ENCODE data around the gene AOAH.

AOAH gene

GRCh38 chr7:36564489-36564888, 159.8 kb downstream of the AOAH start (continued):
- TF ChIP-seq POU6F1 (CRISPR knock-in tag; IDR thresholded peaks at IDR 0.05; ENCODE audit: borderline replicate concordance, low read depth) (peak; percentile 17; the same call in 1 of the 2 replicates), ZNF70 (CRISPR knock-in tag; IDR thresholded peaks at IDR 0.05) (no peak), CSRNP3 (CRISPR knock-in tag; IDR thresholded peaks at IDR 0.05) (no peak), ISL1 (CRISPR knock-in tag; IDR thresholded peaks at IDR 0.05) (peak; percentile 34; the same call in 1 of the 2 replicates)

- ATAC-seq, result no peak
- TF ChIP-seq TCF4 (CRISPR knock-in tag; IDR thresholded peaks at IDR 0.05; ENCODE audit: borderline replicate concordance), result no peak
- no peak for TF ChIP-seq BACH2 (CRISPR knock-in tag; IDR thresholded peaks at IDR 0.05; ENCODE audit: borderline replicate concordance)
- TF ChIP-seq RARB (CRISPR knock-in tag; IDR thresholded peaks at IDR 0.05), result no peak
- TF ChIP-seq TOX (CRISPR knock-in tag; IDR thresholded peaks at IDR 0.05; ENCODE audit: borderline replicate concordance), result no peak
- TF ChIP-seq CSDC2 (CRISPR knock-in tag; IDR thresholded peaks at IDR 0.05), result no peak
- no peak for TF ChIP-seq GLIS3 (CRISPR knock-in tag; IDR thresholded peaks at IDR 0.05)
- TF ChIP-seq ISL1 (CRISPR knock-in tag; IDR thresholded peaks at IDR 0.05), result no peak
- no peak for TF ChIP-seq ZNF565 (CRISPR knock-in tag; conservative IDR thresholded peaks at IDR 0.05; ENCODE audit: low read depth)
- TF ChIP-seq, protein P1, sequence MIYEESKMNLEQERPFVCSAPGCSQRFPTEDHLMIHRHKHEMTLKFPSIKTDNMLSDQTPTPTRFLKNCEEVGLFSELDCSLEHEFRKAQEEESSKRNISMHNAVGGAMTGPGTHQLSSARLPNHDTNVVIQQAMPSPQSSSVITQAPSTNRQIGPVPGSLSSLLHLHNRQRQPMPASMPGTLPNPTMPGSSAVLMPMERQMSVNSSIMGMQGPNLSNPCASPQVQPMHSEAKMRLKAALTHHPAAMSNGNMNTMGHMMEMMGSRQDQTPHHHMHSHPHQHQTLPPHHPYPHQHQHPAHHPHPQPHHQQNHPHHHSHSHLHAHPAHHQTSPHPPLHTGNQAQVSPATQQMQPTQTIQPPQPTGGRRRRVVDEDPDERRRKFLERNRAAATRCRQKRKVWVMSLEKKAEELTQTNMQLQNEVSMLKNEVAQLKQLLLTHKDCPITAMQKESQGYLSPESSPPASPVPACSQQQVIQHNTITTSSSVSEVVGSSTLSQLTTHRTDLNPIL (CRISPR knock-in tag; IDR thresholded peaks at IDR 0.05; ENCODE audit: low read depth), result no peak
- no peak for TF ChIP-seq POU6F1 (CRISPR knock-in tag; IDR thresholded peaks at IDR 0.05; ENCODE audit: borderline replicate concordance, low read depth)
- no peak for TF ChIP-seq ZNF8 (CRISPR knock-in tag; IDR thresholded peaks at IDR 0.05)
- TF ChIP-seq, protein P2, sequence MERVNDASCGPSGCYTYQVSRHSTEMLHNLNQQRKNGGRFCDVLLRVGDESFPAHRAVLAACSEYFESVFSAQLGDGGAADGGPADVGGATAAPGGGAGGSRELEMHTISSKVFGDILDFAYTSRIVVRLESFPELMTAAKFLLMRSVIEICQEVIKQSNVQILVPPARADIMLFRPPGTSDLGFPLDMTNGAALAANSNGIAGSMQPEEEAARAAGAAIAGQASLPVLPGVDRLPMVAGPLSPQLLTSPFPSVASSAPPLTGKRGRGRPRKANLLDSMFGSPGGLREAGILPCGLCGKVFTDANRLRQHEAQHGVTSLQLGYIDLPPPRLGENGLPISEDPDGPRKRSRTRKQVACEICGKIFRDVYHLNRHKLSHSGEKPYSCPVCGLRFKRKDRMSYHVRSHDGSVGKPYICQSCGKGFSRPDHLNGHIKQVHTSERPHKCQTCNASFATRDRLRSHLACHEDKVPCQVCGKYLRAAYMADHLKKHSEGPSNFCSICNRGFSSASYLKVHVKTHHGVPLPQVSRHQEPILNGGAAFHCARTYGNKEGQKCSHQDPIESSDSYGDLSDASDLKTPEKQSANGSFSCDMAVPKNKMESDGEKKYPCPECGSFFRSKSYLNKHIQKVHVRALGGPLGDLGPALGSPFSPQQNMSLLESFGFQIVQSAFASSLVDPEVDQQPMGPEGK (CRISPR knock-in tag; IDR thresholded peaks at IDR 0.05; ENCODE audit: borderline replicate concordance), result no peak
- no peak for TF ChIP-seq OSR1 (CRISPR knock-in tag; IDR thresholded peaks at IDR 0.05)
- TF ChIP-seq ZFP3 (CRISPR knock-in tag; IDR thresholded peaks at IDR 0.05), result no peak
- no peak for TF ChIP-seq PPARA (CRISPR knock-in tag; IDR thresholded peaks at IDR 0.05; ENCODE audit: borderline replicate concordance)
- TF ChIP-seq ARNTL (CRISPR knock-in tag; IDR thresholded peaks at IDR 0.05; ENCODE audit: borderline replicate concordance, low read depth), result no peak
- no peak for TF ChIP-seq ZNF70 (CRISPR knock-in tag; IDR thresholded peaks at IDR 0.05)
These were observed 160.5 kb downstream of the AOAH start for GRCh38 chr7:36563706-36564327.

- no peak for ATAC-seq
- TF ChIP-seq ZNF565 (CRISPR knock-in tag; conservative IDR thresholded peaks at IDR 0.05; ENCODE audit: low read depth) (no peak), CSDC2 (CRISPR knock-in tag; IDR thresholded peaks at IDR 0.05) (no peak), ZNF70 (CRISPR knock-in tag; IDR thresholded peaks at IDR 0.05) (no peak), SNAI2 (CRISPR knock-in tag; IDR thresholded peaks at IDR 0.05) (no peak)
- TF ChIP-seq, protein P1 (CRISPR knock-in tag; IDR thresholded peaks at IDR 0.05; ENCODE audit: low read depth), result no peak
These were observed 162.2 kb downstream of the AOAH start for GRCh38 chr7:36562121-36562520.

Measured in SK-N-SH treated with all-trans-retinoic acid at 6 μM for 48 hours (cell line).